GM19238 (cell line): ENCODE measurements around the gene UQCRFS1.
A peak's percentile ranks its signal among the peaks of the same experiment; 100 is the strongest.
"Not testable (repeated sequence)": the region's sequence is repeated elsewhere in the genome, so short reads cannot be mapped to it uniquely, and the experiment has no call there.

Experiments
- DNase-seq: peaks from one replicate; pipeline ENCODE4 v3.0.0; 2011; ENCODE audit warnings: low spot score; ENCODE audit not compliant: insufficient read length

The UQCRFS1 gene

GRCh38 chr19:29212648-29213573, at the start of gene UQCRFS1:
Gene UQCRFS1 (minus strand): TSS chr19:29213151. CDS start chr19:29213118, 33 bp downstream.
- DNase-seq, result peak; percentile 88

- no peak for DNase-seq
Measured at GRCh38 chr19:29262085-29262484, 49.1 kb upstream of the UQCRFS1 start.

GRCh38 chr19:29260477-29261317, 47.7 kb upstream of the UQCRFS1 start:
- no peak for DNase-seq

- DNase-seq, result no peak
Measured at GRCh38 chr19:29259867-29260281, 46.9 kb upstream of the UQCRFS1 start.

- no peak for DNase-seq
Measured at GRCh38 chr19:29259153-29259552, 46.2 kb upstream of the UQCRFS1 start.

- DNase-seq, result no peak
Measured at GRCh38 chr19:29256516-29256915, 43.6 kb upstream of the UQCRFS1 start.

- DNase-seq, result no peak
Measured at GRCh38 chr19:29255912-29256311, 43.0 kb upstream of the UQCRFS1 start.

- no peak for DNase-seq
Measured at GRCh38 chr19:29255006-29255405, 42.1 kb upstream of the UQCRFS1 start.

- not testable (repeated sequence) for DNase-seq
Measured at GRCh38 chr19:29249798-29250197, 36.8 kb upstream of the UQCRFS1 start.

GRCh38 chr19:29248332-29248844, 35.4 kb upstream of the UQCRFS1 start:
- no peak for DNase-seq

- no peak for DNase-seq
Measured at GRCh38 chr19:29247872-29248271, 34.9 kb upstream of the UQCRFS1 start.

- no peak for DNase-seq
Measured at GRCh38 chr19:29247471-29247870, 34.5 kb upstream of the UQCRFS1 start.

- no peak for DNase-seq
Measured at GRCh38 chr19:29247051-29247450, 34.1 kb upstream of the UQCRFS1 start.

GRCh38 chr19:29245215-29245614, 32.3 kb upstream of the UQCRFS1 start:
- DNase-seq, result no peak

GRCh38 chr19:29241324-29241723, 28.4 kb upstream of the UQCRFS1 start:
- no peak for DNase-seq

GRCh38 chr19:29239213-29239776, 26.3 kb upstream of the UQCRFS1 start:
- no peak for DNase-seq

- no peak for DNase-seq
Measured at GRCh38 chr19:29233591-29233990, 20.6 kb upstream of the UQCRFS1 start.

- DNase-seq, result no peak
Measured at GRCh38 chr19:29232315-29232852, 19.4 kb upstream of the UQCRFS1 start.

GRCh38 chr19:29231306-29231705, 18.4 kb upstream of the UQCRFS1 start:
- DNase-seq, result not testable (repeated sequence)

- DNase-seq, result no peak
Measured at GRCh38 chr19:29217616-29218015, 4.7 kb upstream of the UQCRFS1 start.

GRCh38 chr19:29216021-29216420, 3.1 kb upstream of the UQCRFS1 start:
- no peak for DNase-seq
